Prostate gland (tissue), 2 donors: ENCODE data around the gene UNC13D. TPM values are rescaled to one million over a fixed set of nuclear protein-coding genes. Genes with fewer than 3 reads are reported as not detected.
A peak's percentile ranks its signal among the peaks of the same experiment; 100 is the strongest.

Experiments
- DNase-seq: peaks from one replicate; pipeline ENCODE4 v3.0.0-alpha.2; 2019; ENCODE audit warnings: low spot score
- H3K27ac ChIP-seq, 2 donors: fragments of 200-600 bp; sonication (generic); 2 replicates each; pipeline ENCODE4 v1.5.1; 2017 to 2019
- H3K27me3 ChIP-seq: fragments of 200-600 bp; sonication (generic); replicated peaks from 2 replicates; pipeline ENCODE4 v1.5.1; 2019; ENCODE audit not compliant: insufficient read depth
- H3K36me3 ChIP-seq, 2 donors: fragments of 200-600 bp; sonication (generic); 1 replicate in 1 of 2; 2 replicates in 1 of 2; pipeline versions ENCODE4 v1.5.1 to v1.8.1; 2017 to 2019
- H3K4me1 ChIP-seq: fragments of 200-600 bp; sonication (generic); replicated peaks from 2 replicates; pipeline ENCODE4 v1.5.1; 2019
- H3K4me3 ChIP-seq, 2 donors: fragments of 200-600 bp; sonication (generic); 2 replicates each; pipeline ENCODE4 v1.5.1; 2017 to 2019
- H3K9me3 ChIP-seq: fragments of 200-600 bp; sonication (generic); 2 replicates; pipeline ENCODE4 v1.5.1; 2017
- CTCF ChIP-seq, 4 experiments: fragments of 200-600 bp in 2 of 4; fragments of 450-650 bp in 2 of 4; sonication (generic) in 2 of 4; IDR thresholded peaks; 1 replicate in 3 of 4; 2 replicates in 1 of 4; pipeline ENCODE4 v1.5.1; 2016 to 2019; ENCODE audit warnings: antibody characterized with exemption in 4 of 4, mild to moderate bottlenecking in 2 of 4, moderate library complexity in 2 of 4
- POLR2A ChIP-seq: fragments of 450-650 bp; IDR thresholded peaks from one replicate; pipeline ENCODE4 v1.6.1; 2016; ENCODE audit warnings: antibody characterized with exemption, mild to moderate bottlenecking
- POLR2AphosphoS5 ChIP-seq: sonication (generic); formaldehyde crosslinking; IDR thresholded peaks from one replicate; pipeline ENCODE4 v1.6.1; 2017; ENCODE audit warnings: antibody characterized with exemption
- WGBS: methylation state at CpG from one replicate; pipeline ENCODE4 v1.1.5; 2018; 5-methylcytosine and 5-hydroxymethylcytosine counted together
- intact Hi-C: fragments of 100-400 bp; cut with DNase I; formaldehyde crosslinking; loops from one replicate; pipeline ENCODE4 v1.14.2; 2022
- total RNA-seq, 2 donors: library from RNA; depleted of rRNA; stranded (reverse); fragments of >200 nt; gene quantifications; one replicate each; pipeline ENCODE4 v1.1.0, GENCODE V29; 2016

Gene UNC13D
- 10 to 100 TPM in 1 of 2 donors, 1 to 10 TPM in 1; 2.9 to 16.2 TPM for total RNA-seq

DNA sequence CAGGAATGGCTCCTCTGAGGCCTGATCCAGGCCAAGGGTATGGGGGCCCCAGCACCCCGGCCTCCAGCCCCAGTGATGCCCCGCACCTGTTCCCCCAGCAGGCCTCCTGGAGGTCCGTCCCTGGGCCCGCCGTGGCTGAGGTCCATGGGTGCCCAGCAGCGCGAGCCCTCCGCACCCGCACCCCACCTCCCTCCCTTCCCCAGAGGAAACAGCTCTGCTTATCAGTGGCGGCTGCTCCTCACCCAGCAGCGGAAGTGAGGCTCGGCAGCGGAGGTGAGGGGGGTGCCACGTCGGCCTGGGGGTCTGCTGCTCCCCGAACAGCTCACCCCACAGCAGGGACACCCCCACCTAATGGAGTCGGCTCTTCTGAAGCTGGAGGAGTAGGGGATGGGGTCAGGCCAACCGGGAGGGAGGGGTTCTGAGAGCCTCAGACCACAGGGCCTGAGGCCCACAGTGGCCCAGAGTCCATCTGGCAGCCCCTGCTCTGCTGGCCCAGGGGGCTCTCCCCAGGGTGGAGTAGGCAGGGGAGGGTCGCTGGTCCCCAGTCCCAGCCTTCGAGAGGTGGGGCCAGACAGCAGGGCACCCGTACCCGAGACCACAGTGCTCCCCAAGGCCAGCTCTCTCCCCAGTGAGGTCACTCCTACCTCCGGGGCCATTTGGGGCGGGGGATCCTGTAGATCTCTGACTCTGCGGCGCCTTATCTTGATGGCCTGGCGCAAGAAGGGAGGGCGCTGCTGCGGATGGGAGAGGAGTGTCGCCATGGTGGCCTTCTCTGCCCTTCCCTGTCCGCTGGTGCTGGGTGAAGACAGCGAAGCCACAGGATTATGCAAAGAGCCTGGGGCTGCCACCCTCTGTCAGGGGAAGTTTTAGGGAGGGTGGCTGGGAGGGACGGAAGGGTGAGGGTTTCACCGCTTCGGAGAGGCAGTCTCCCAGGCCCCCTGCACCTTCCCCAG, at the start of gene UNC13D:
UNC13D (minus strand) TSS at position 828 of the 953 bp plus-strand sequence; CDS start at position 761, 67 bp downstream.
- Histone ChIP-seq H3K4me1 (peaks cover 16% of the 10 kb centered on the region), H3K27ac (peak within 1 kb of the TSS; percentile 84 to 86), H3K36me3 (peaks cover 16 to 22% of the 10 kb centered on the region in 2 donors), H3K4me3 (peak within 1 kb of the TSS in 1 of 2 donors; percentile 3), H3K9me3 (no peaks in the 10 kb centered on the region), H3K27me3 (no peaks in the 10 kb centered on the region)
- intact Hi-C loops = no loop called here
- no peak for DNase-seq
- WGBS = 69% methylated on average over 33 of the region's 35 CpGs
- no peak for TF ChIP-seq CTCF (IDR thresholded peaks at IDR 0.05)
- TF ChIP-seq POLR2A = peak; percentile 11
- TF ChIP-seq POLR2AphosphoS5 = no peak

DNA sequence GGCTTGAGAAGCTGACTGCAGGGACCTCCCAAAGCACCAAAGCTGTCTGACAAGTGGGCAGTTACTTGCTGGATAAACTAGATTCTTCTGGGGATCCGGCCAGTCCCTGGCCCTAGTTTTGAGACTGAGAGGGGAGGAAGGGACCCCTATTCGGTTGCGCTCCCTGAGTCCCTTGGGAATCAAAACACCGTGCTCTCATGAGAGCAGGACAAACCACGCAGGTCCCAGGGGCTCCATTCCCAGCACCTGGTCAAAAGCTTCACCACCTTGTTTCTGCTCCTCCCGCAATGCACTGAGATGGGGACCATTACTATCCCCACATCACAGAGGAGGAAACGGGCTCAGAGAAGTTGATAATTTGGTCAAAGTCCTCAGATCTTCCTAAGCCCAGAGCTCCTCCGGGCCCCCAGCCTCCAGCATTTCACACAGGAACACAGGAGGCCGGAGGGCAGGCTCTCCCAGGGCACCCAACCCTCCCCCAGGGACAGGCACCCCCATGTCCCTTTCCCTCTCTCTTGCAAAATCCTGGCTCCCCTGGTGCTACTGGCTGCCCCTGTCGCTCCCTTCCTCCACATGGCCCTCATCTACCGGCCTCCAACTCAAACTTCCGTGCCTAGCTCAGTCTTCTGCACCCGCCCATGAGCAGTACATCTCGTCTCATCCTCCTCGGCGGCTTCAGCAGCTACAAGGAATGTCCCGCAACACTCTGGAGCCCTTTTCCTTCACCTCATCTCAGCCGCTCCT, 49.3 kb upstream of the UNC13D start:
- intact Hi-C loops = loop anchor here (5.0 kb wide), 1 partner anchor 131 kb away; no protein-coding TSS in a partner anchor
- no peak for DNase-seq
- Histone ChIP-seq H3K27me3 (no peaks in the 10 kb centered on the region), H3K9me3 (no peaks in the 10 kb centered on the region), H3K27ac (no peak overlapping the region), H3K4me3 (no peak overlapping the region), H3K36me3 (peaks cover 0 to 3% of the 10 kb centered on the region in 2 donors), H3K4me1 (peaks cover 2% of the 10 kb centered on the region)
- TF ChIP-seq POLR2A (no peak), POLR2AphosphoS5 (no peak), CTCF (IDR thresholded peaks at IDR 0.05) (no peak)
- WGBS = 88% methylated on average over 18 of the region's 18 CpGs

GRCh38 chr17:75892556-75893224, 48.5 kb upstream of the UNC13D start:
- Histone ChIP-seq H3K27me3 (no peaks in the 10 kb centered on the region), H3K4me1 (peaks cover 2% of the 10 kb centered on the region), H3K27ac (no peak overlapping the region), H3K4me3 (no peak overlapping the region), H3K9me3 (no peaks in the 10 kb centered on the region), H3K36me3 (no peaks in the 10 kb centered on the region)
- 91% methylated on average over 12 of the region's 16 CpGs for WGBS
- intact Hi-C loops = loop anchor here (5.0 kb wide), 1 partner anchor 130 kb away; no protein-coding TSS in a partner anchor
- DNase-seq = no peak
- TF ChIP-seq POLR2A (no peak), POLR2AphosphoS5 (no peak), CTCF (IDR thresholded peaks at IDR 0.05) (no peak)

- no peaks in the 10 kb centered on the region for H3K36me3 ChIP-seq
Observed at GRCh38 chr17:75891605-75892555, 47.7 kb upstream of the UNC13D start.

More at GRCh38 chr17:75891605-75892555, 47.7 kb upstream of the UNC13D start:
- Histone ChIP-seq H3K27me3 (no peaks in the 10 kb centered on the region), H3K4me3 (no peak overlapping the region), H3K9me3 (no peaks in the 10 kb centered on the region), H3K27ac (no peak overlapping the region), H3K4me1 (peaks cover 2% of the 10 kb centered on the region)
- TF ChIP-seq POLR2A = no peak
- no peak for TF ChIP-seq CTCF (IDR thresholded peaks at IDR 0.05)
- TF ChIP-seq POLR2AphosphoS5 = no peak
- intact Hi-C loops = loop anchor here (5.0 kb wide), 1 partner anchor 130 kb away; no protein-coding TSS in a partner anchor
- DNase-seq = no peak
- WGBS = 74% methylated on average over 24 of the region's 32 CpGs
